HG03108 (cell line): Measurements from ENCODE around the gene SH2D4B.

ENCODE experiments used
- ATAC-seq: cut with Tn5 transposase; IDR thresholded peaks from one replicate; pipeline ENCODE4 v1.9.1; 2021; ENCODE audit warnings: moderate library complexity; ENCODE audit not compliant: unreplicated experiment

SH2D4B gene

GRCh38 chr10:80503584-80504157, 34.0 kb upstream of the SH2D4B start:
- no peak for ATAC-seq

GRCh38 chr10:80504158-80504811, 33.4 kb upstream of the SH2D4B start:
- ATAC-seq, result no peak

GRCh38 chr10:80504897-80505465, 32.7 kb upstream of the SH2D4B start:
- ATAC-seq, result no peak

GRCh38 chr10:80506189-80506575, 31.5 kb upstream of the SH2D4B start:
- ATAC-seq, result no peak

GRCh38 chr10:80506836-80507487, 30.7 kb upstream of the SH2D4B start:
- no peak for ATAC-seq

- no peak for ATAC-seq
Measured at GRCh38 chr10:80509108-80509402, 28.6 kb upstream of the SH2D4B start.

GRCh38 chr10:80509403-80510161, 28.1 kb upstream of the SH2D4B start:
- no peak for ATAC-seq

GRCh38 chr10:80512031-80512526, 25.6 kb upstream of the SH2D4B start:
- ATAC-seq, result no peak

- no peak for ATAC-seq
Measured at GRCh38 chr10:80513106-80513505, 24.6 kb upstream of the SH2D4B start.

- ATAC-seq, result no peak
Measured at GRCh38 chr10:80515511-80515910, 22.2 kb upstream of the SH2D4B start.

- ATAC-seq, result no peak
Measured at GRCh38 chr10:80515941-80516340, 21.8 kb upstream of the SH2D4B start.

- ATAC-seq, result no peak
Measured at GRCh38 chr10:80516506-80517075, 21.1 kb upstream of the SH2D4B start.

GRCh38 chr10:80517416-80518142, 20.1 kb upstream of the SH2D4B start:
- ATAC-seq, result no peak

GRCh38 chr10:80518143-80518806, 19.4 kb upstream of the SH2D4B start:
- no peak for ATAC-seq

- no peak for ATAC-seq
Measured at GRCh38 chr10:80518807-80519360, 18.8 kb upstream of the SH2D4B start.

- no peak for ATAC-seq
Measured at GRCh38 chr10:80519936-80520650, 17.6 kb upstream of the SH2D4B start.

GRCh38 chr10:80520661-80521470, 16.8 kb upstream of the SH2D4B start:
- ATAC-seq, result no peak

GRCh38 chr10:80522756-80523363, 14.8 kb upstream of the SH2D4B start:
- ATAC-seq, result no peak
